OCI-LY1 (cell line): Measurements from ENCODE around the gene STK17A.
A peak's percentile ranks its signal among the peaks of the same experiment; 100 is the strongest.

Experiments used
- H2AFZ ChIP-seq: fragments of 200-600 bp; sonication (generic), shearing (Covaris generic); 2 replicates; pipeline ENCODE4 v1.6.0; 2014; ENCODE audit warnings: antibody characterized with exemption, mild to moderate bottlenecking, low read length
- H3F3A ChIP-seq: fragments of 200-600 bp; sonication (generic), shearing (Covaris generic); 2 replicates; pipeline ENCODE4 v1.6.0; 2014; ENCODE audit warnings: mild to moderate bottlenecking, antibody characterized with exemption, low read length, moderate library complexity; ENCODE audit not compliant: insufficient read depth
- H3K27ac ChIP-seq: fragments of 200-600 bp; sonication (generic); 2 replicates; pipeline ENCODE4 v1.5.1; 2014; ENCODE audit warnings: low read length, mixed run types, mild to moderate bottlenecking, low read depth; ENCODE audit not compliant: poor library complexity, severe bottlenecking
- H3K27me3 ChIP-seq: fragments of 200-600 bp; sonication (generic); 2 replicates; pipeline ENCODE4 v1.6.0; 2014; ENCODE audit warnings: antibody characterized with exemption, mild to moderate bottlenecking, low read length, moderate library complexity; ENCODE audit not compliant: insufficient read depth
- H3K36me3 ChIP-seq: fragments of 200-600 bp; sonication (generic); 2 replicates; pipeline ENCODE4 v1.6.1; 2014; ENCODE audit warnings: mild to moderate bottlenecking, antibody characterized with exemption, low read length, moderate library complexity, mixed read lengths; ENCODE audit not compliant: insufficient read depth
- H3K4me1 ChIP-seq: fragments of 200-600 bp; sonication (generic); 2 replicates; pipeline ENCODE4 v1.5.1; 2014; ENCODE audit warnings: mild to moderate bottlenecking, low read length, moderate library complexity; ENCODE audit not compliant: insufficient read depth, severe bottlenecking
- H3K4me2 ChIP-seq: fragments of 200-600 bp; sonication (generic), shearing (Covaris generic); 2 replicates; pipeline ENCODE4 v1.6.1; 2014; ENCODE audit warnings: low read length
- H3K4me3 ChIP-seq: fragments of 200-600 bp; sonication (generic); 2 replicates; pipeline ENCODE4 v1.5.1; 2014; ENCODE audit warnings: low read length, low read depth, mild to moderate bottlenecking, mixed read lengths; ENCODE audit not compliant: poor library complexity, severe bottlenecking
- H3K79me2 ChIP-seq: fragments of 200-600 bp; shearing (Covaris generic); 2 replicates; pipeline ENCODE4 v1.6.1; 2016; ENCODE audit warnings: mixed run types, low read length, mixed read lengths; ENCODE audit not compliant: insufficient read depth
- H3K9ac ChIP-seq: fragments of 200-600 bp; sonication (generic), shearing (Covaris generic); 2 replicates; pipeline ENCODE4 v1.6.1; 2014; ENCODE audit warnings: mild to moderate bottlenecking, low read length, mixed read lengths
- H3K9me2 ChIP-seq: fragments of 200-600 bp; sonication (generic), shearing (Covaris generic); 2 replicates; pipeline ENCODE4 v1.6.1; 2014; ENCODE audit warnings: low read depth, mild to moderate bottlenecking, low read length, mixed read lengths
- H3K9me3 ChIP-seq: fragments of 200-600 bp; shearing (Covaris generic); 2 replicates; pipeline ENCODE4 v1.6.1; 2014; ENCODE audit warnings: low read length, mixed read lengths
- H4K20me1 ChIP-seq: fragments of 200-600 bp; sonication (generic), shearing (Covaris generic); 2 replicates; pipeline ENCODE4 v1.6.0; 2016; ENCODE audit warnings: mild to moderate bottlenecking, low read length; ENCODE audit not compliant: insufficient read depth
- EZH2 ChIP-seq: fragments of 200-600 bp; sonication (generic), shearing (Covaris generic); IDR thresholded peaks from 2 replicates; pipeline ENCODE4 v1.8.0; 2017; ENCODE audit warnings: borderline replicate concordance, mixed run types, mild to moderate bottlenecking, antibody characterized with exemption, low read length, moderate library complexity, mixed read lengths
- TF ChIP-seq, protein P1 (sequence below): fragments of 200-600 bp; sonication (generic), shearing (Covaris generic); IDR thresholded peaks from 2 replicates; pipeline ENCODE4 v1.5.1; 2017; ENCODE audit warnings: mild to moderate bottlenecking, antibody characterized with exemption, low read length, moderate library complexity, mixed read lengths

STK17A gene

DNA sequence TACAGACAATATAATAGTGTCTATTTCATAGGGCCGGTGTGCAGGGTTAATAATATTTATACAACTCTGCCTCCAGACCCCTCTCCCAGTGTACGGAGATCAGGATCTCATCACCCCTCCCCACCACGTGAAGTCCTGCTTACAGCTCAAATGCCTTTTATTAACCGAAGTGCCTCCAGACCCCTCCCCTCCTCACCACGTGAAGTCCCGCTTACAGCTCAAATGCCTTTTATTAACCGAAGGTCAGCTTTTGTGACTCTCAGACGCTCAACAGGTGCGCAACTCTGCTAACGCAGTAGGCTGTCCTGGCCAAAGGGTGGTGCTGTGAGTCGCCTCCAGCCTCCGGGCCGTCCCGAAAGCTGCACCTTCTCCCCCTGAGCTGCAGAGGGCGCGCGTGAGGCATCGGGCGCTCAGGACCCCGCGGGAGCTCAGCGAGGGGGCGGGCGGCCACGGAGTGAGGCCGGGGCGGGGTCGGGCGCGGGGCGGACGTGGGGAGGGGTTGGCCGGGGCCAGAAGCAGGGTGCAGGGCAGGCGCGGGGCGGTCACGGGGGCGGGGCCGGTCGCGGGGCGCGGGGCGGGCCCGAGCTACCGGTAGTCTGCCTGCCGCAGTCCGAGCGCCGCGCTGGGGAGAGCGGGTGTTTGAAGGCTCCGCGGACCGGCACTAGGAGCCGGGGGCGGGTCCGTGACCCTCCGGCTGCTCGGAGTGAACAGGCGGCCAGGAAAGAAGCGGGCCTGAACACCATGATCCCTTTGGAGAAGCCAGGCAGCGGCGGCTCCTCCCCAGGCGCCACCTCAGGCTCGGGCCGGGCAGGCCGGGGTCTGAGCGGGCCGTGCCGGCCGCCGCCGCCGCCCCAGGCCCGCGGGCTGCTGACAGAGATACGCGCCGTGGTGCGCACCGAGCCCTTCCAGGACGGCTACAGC, at the start of gene STK17A:
Gene STK17A, plus strand, starts transcription at position 606 of the 921 bp plus-strand sequence. Its CDS starts 136 bp downstream, at position 742.
- H3K9me3 ChIP-seq = no peaks in the 10 kb centered on the region
- H3K4me2 ChIP-seq = peak within 1 kb of the TSS; percentile 94
- TF ChIP-seq, protein P1, sequence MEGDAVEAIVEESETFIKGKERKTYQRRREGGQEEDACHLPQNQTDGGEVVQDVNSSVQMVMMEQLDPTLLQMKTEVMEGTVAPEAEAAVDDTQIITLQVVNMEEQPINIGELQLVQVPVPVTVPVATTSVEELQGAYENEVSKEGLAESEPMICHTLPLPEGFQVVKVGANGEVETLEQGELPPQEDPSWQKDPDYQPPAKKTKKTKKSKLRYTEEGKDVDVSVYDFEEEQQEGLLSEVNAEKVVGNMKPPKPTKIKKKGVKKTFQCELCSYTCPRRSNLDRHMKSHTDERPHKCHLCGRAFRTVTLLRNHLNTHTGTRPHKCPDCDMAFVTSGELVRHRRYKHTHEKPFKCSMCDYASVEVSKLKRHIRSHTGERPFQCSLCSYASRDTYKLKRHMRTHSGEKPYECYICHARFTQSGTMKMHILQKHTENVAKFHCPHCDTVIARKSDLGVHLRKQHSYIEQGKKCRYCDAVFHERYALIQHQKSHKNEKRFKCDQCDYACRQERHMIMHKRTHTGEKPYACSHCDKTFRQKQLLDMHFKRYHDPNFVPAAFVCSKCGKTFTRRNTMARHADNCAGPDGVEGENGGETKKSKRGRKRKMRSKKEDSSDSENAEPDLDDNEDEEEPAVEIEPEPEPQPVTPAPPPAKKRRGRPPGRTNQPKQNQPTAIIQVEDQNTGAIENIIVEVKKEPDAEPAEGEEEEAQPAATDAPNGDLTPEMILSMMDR = peak; percentile 100
- TF ChIP-seq EZH2 = no peak
- H3K27me3 ChIP-seq = no peaks in the 10 kb centered on the region
- no peaks in the 10 kb centered on the region for H3F3A ChIP-seq
- no peaks in the 10 kb centered on the region for H4K20me1 ChIP-seq
- peaks cover 36% of the 10 kb centered on the region for H3K4me1 ChIP-seq
- peak within 1 kb of the TSS; percentile 91 for H3K27ac ChIP-seq
- H3K36me3 ChIP-seq = peaks cover 15% of the 10 kb centered on the region
- peak within 1 kb of the TSS; percentile 86 for H3K9ac ChIP-seq
- H3K79me2 ChIP-seq = peaks cover 43% of the 10 kb centered on the region
- H2AFZ ChIP-seq = no peak within 1 kb of the TSS
- no peaks in the 10 kb centered on the region for H3K9me2 ChIP-seq
- H3K4me3 ChIP-seq = peak within 1 kb of the TSS; percentile 80

DNA sequence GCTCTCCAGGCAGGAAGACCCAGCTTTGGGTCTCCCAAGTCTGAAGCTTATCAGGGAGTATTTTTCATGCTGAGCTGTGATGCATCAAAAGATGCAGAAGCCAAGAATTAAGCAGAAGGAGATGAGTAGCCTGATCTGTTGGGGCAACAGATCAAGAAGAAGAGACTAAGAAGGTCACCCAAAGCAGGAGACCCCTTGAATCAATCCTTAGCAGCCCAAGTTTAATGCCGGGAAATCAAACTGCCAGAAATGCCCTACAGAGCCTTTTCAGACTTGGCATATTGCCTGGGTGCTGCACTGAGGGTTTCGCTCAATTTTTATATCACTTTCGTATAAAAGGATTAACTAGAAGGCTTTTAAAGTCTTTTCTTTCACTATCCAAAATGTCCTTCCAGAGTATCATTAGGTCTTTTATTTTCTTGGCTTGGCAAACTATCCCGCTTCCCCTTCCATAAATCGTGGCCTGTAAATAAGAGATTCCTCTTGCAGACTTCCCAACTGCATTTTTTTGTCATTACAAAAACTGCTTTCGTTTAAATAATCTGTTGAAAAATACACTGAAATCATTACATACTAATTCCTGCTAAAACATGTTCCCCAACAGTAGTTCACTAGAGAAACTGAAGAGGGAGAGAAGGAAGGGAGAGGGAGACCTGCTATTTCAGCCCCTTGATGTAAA, 49.0 kb upstream of the STK17A start:
- Histone ChIP-seq H3K9me3 (no peaks in the 10 kb centered on the region), H3K27me3 (0 out of 2 replicates have a peak, but pooled peaks cover 8% of the 10 kb centered on the region), H3K4me1 (no peaks in the 10 kb centered on the region), H3K36me3 (no peaks in the 10 kb centered on the region), H3K9me2 (no peaks in the 10 kb centered on the region), H2AFZ (no peak overlapping the region), H3K4me2 (no peak overlapping the region), H4K20me1 (no peaks in the 10 kb centered on the region), H3K4me3 (no peak overlapping the region), H3K9ac (no peak overlapping the region), H3K79me2 (no peaks in the 10 kb centered on the region), H3F3A (no peaks in the 10 kb centered on the region), H3K27ac (no peak overlapping the region)
- TF ChIP-seq, protein P1 = no peak
- TF ChIP-seq EZH2 = no peak

DNA sequence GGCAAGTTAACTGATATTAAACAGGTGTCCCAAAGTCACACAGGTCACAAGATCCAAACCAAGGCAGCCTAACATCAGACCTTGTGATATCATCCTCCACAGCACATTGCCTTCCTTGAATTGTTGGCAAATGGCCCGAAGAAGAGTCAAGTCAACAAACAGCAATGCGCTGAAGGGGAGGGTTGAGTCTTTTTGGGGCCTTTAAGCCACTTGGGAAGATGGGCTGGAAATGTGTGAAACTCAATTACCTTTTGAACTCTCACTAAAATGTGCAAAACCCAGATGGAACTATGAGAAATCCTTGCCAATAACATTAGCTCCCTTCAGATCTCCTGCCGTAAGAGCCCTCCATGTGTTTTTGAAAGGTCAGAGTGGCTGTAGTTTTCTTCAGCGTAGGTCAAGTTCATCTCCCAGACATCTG, 47.9 kb upstream of the STK17A start:
- H3K4me1 ChIP-seq = no peaks in the 10 kb centered on the region
- H3K9me3 ChIP-seq = no peaks in the 10 kb centered on the region
- no peaks in the 10 kb centered on the region for H3K36me3 ChIP-seq
- no peaks in the 10 kb centered on the region for H3K9me2 ChIP-seq
- H3F3A ChIP-seq = no peaks in the 10 kb centered on the region
- H3K79me2 ChIP-seq = no peaks in the 10 kb centered on the region
- H3K27ac ChIP-seq = no peak overlapping the region
- H3K4me3 ChIP-seq = no peak overlapping the region
- no peak overlapping the region for H3K9ac ChIP-seq
- H3K27me3 ChIP-seq = 0 out of 2 replicates have a peak, but pooled peaks cover 3% of the 10 kb centered on the region
- TF ChIP-seq, protein P1 = no peak
- no peak for TF ChIP-seq EZH2
- H4K20me1 ChIP-seq = no peaks in the 10 kb centered on the region
- H3K4me2 ChIP-seq = no peak overlapping the region
- H2AFZ ChIP-seq = no peak overlapping the region
